HepG2 (cell line): Measurements from ENCODE around the gene TCF25. TPM values are rescaled to one million over a fixed set of nuclear protein-coding genes. Genes with fewer than 3 reads are reported as not detected.
A peak's percentile ranks its signal among the peaks of the same experiment; 100 is the strongest.

Experiments used
- AFF4 ChIP-seq: sonication (generic); formaldehyde crosslinking; IDR thresholded peaks from 2 replicates; pipeline ENCODE4 v1.4.0; 2020; ENCODE audit warnings: missing genetic modification reagents
- MATR3 ChIP-seq: sonication (generic); formaldehyde crosslinking; IDR thresholded peaks from 2 replicates; pipeline ENCODE4 v1.4.0; 2020; ENCODE audit warnings: missing genetic modification reagents
- PHF5A ChIP-seq: IDR thresholded peaks from one replicate; pipeline ENCODE4 v1.6.1; 2018; ENCODE audit warnings: low read depth, missing genetic modification reagents; ENCODE audit not compliant: unreplicated experiment
- ZNF44 ChIP-seq: sonication (generic); formaldehyde crosslinking; IDR thresholded peaks from 2 replicates; pipeline ENCODE4 v1.5.1; 2020; ENCODE audit warnings: mild to moderate bottlenecking, missing genetic modification reagents
- polyA plus RNA-seq, 8 experiments: library from polyadenylated mRNA; depleted of rRNA in 3 of 8; stranded (reverse) in 7 of 8; unstranded in 1 of 8; fragments of >200 nt; fragmentation: Illumina TruSeq in 4 of 8; extraction: Trizol in 4 of 8; gene quantifications; 2 replicates each; pipeline versions ENCODE4 v1.2.1 to v1.2.3, GENCODE V29; 2011 to 2016; ENCODE audit warnings: low read depth in 4 of 8, missing spikeins in 1 of 8, mixed read lengths in 1 of 8; ENCODE audit not compliant: insufficient read depth in 1 of 8
- total RNA-seq, 5 experiments: library from RNA; depleted of rRNA; stranded (reverse); fragments of >200 nt; fragmentation: Illumina TruSeq; extraction: Trizol; gene quantifications; 2 replicates each; pipeline ENCODE4 v1.2.3, GENCODE V29; 2016; ENCODE audit warnings: low read depth in 1 of 5
- TF ChIP-seq, protein P1 (sequence below): sonication (generic); formaldehyde crosslinking; IDR thresholded peaks from 2 replicates; pipeline ENCODE4 v1.4.0; 2020; ENCODE audit warnings: missing genetic modification reagents, mild to moderate bottlenecking, borderline replicate concordance

TCF25 gene
- total and polyA plus RNA-seq, 2 of the 13 experiments (the other 11 are each of a cell fraction or from before 2014, with no cell fraction given) = 138 to 206 TPM

DNA sequence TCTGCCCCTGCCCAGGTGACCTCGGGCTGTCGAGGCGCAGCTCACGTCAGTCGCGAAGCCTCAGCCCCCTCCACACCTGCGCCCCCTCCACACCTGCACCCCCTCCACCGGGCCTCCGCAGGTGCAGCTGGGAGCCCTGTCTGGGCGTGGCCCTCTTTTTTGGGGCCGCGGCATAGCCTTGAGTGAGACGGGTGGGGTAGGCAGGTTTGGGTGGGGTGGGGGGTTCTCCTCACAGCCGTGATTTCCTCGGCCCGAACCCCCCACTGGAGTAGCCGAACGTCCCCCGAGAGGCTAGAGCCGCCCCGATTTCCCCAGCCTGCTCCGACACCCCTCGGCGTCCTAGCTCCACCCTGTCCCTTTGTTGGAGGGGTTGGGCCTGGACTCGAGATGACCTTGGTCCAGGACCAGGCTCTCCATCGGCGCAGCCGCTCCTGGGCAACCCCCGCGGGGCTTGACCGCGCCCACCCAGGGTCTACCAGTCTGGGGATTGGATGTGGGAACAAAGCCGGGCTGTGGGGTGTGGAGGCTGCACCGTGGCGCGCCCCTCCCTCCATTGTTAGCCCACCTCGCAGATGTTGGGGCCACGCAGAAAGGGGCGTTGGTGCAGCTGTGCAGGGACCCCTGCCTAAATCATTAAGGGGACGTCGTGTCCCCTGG, 50.4 kb downstream of the TCF25 start (continued):
- TF ChIP-seq AFF4 (CRISPR knock-in tag) (0 out of 2 replicates have a peak, but pooled peaks have one; percentile 5), PHF5A (CRISPR knock-in tag) (peak; percentile 20), MATR3 (no peak), ZNF44 (CRISPR knock-in tag) (0 out of 2 replicates have a peak, but pooled peaks have one; percentile 52)
- TF ChIP-seq, protein P1, sequence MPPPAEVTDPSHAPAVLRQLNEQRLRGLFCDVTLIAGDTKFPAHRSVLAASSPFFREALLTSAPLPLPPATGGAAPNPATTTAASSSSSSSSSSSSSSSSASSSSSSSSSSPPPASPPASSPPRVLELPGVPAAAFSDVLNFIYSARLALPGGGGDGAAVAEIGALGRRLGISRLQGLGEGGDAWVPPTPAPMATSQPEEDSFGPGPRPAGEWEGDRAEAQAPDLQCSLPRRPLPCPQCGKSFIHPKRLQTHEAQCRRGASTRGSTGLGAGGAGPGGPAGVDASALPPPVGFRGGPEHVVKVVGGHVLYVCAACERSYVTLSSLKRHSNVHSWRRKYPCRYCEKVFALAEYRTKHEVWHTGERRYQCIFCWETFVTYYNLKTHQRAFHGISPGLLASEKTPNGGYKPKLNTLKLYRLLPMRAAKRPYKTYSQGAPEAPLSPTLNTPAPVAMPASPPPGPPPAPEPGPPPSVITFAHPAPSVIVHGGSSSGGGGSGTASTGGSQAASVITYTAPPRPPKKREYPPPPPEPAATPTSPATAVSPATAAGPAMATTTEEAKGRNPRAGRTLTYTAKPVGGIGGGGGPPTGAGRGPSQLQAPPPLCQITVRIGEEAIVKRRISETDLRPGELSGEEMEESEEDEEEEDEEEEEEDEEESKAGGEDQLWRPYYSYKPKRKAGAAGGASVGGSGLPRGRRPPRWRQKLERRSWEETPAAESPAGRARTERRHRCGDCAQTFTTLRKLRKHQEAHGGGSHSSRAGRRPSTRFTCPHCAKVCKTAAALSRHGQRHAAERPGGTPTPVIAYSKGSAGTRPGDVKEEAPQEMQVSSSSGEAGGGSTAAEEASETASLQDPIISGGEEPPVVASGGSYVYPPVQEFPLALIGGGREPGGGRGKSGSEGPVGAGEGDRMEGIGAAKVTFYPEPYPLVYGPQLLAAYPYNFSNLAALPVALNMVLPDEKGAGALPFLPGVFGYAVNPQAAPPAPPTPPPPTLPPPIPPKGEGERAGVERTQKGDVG (CRISPR knock-in tag) = peak; percentile 81; the same call in 1 of the 2 replicates
- TF ChIP-seq, all 625 proteins: peak for 54
